Lung (tissue), 12 donors: Measurements from ENCODE around the gene PTPRA. TPM values are rescaled to one million over a fixed set of nuclear protein-coding genes. Genes with fewer than 3 reads are reported as not detected.
"Not testable (repeated sequence)": the region's sequence is repeated elsewhere in the genome, so short reads cannot be mapped to it uniquely, and the experiment has no call there.

Experiments
- ATAC-seq: fragments of 200-7000 bp; cut with Tn5 transposase; one replicate; pipeline ENCODE4 v1.9.1; 2020; ENCODE audit warnings: moderate number of reproducible peaks; ENCODE audit not compliant: insufficient read depth, low FRiP score
- DNase-seq, 3 donors: peaks; one replicate each; pipeline ENCODE4 v3.0.0-alpha.2; 2013 to 2017
- H3K27ac ChIP-seq, 2 donors: one replicate each; pipeline ENCODE4 v1.5.1; 2013; ENCODE audit warnings: mild to moderate bottlenecking in 2 of 2, moderate library complexity in 2 of 2, control low read depth in 1 of 2, inconsistent platforms in 1 of 2, low read depth in 1 of 2, low read length in 1 of 2
- H3K27me3 ChIP-seq, 3 donors: one replicate each; pipeline ENCODE4 v1.5.1; 2013; ENCODE audit warnings: low read length in 2 of 3; ENCODE audit not compliant: control insufficient read depth in 3 of 3, insufficient read depth in 3 of 3
- H3K36me3 ChIP-seq, 4 donors: one replicate each; pipeline ENCODE4 v1.5.1; 2013; ENCODE audit warnings: low read length in 4 of 4, mild to moderate bottlenecking in 1 of 4, moderate library complexity in 1 of 4; ENCODE audit not compliant: control insufficient read depth in 4 of 4, insufficient read depth in 4 of 4
- H3K4me1 ChIP-seq, 5 donors: one replicate each; pipeline ENCODE4 v1.5.1; 2013; ENCODE audit warnings: low read length in 5 of 5, mild to moderate bottlenecking in 2 of 5, moderate library complexity in 1 of 5; ENCODE audit not compliant: control insufficient read depth in 5 of 5, insufficient read depth in 5 of 5
- H3K4me3 ChIP-seq: one replicate; pipeline ENCODE4 v1.5.1; 2013; ENCODE audit warnings: mild to moderate bottlenecking, control low read depth, moderate library complexity
- H3K9ac ChIP-seq, 2 donors: one replicate each; pipeline ENCODE4 v1.5.1; 2013; ENCODE audit warnings: low read length in 2 of 2, control low read depth in 1 of 2; ENCODE audit not compliant: insufficient read depth in 1 of 2
- H3K9me3 ChIP-seq, 4 donors: one replicate each; pipeline ENCODE4 v1.5.1; 2013; ENCODE audit warnings: low read length in 3 of 4, mild to moderate bottlenecking in 1 of 4, moderate library complexity in 1 of 4; ENCODE audit not compliant: control insufficient read depth in 4 of 4, insufficient read depth in 3 of 4
- CTCF ChIP-seq: IDR thresholded peaks from 2 replicates; pipeline ENCODE4 v1.5.1; 2012; ENCODE audit warnings: mild to moderate bottlenecking; ENCODE audit errors: control extremely low read depth, extremely low read depth
- WGBS, 2 donors: extraction: QIAGEN DNeasy Blood & Tissue Kit; methylation state at CpG; one replicate each; pipeline ENCODE4 v1.1.7; 2013; 5-methylcytosine and 5-hydroxymethylcytosine counted together
- polyA plus RNA-seq, 2 donors: library from polyadenylated mRNA; stranded (reverse); fragments of 200-250 nt; gene quantifications; one replicate each; pipeline ENCODE4 v1.2.1, GENCODE V29; 2013
- total RNA-seq, 2 donors: library from RNA; depleted of rRNA in 1 of 2; stranded (reverse); fragments of >200 nt in 1 of 2; gene quantifications; one replicate each; pipeline ENCODE4 v1.2.1, GENCODE V29; 2014 to 2021
- donor health status: control.
- donor health status: control.
- donor health status: Bipolar disorder and iron deficiency.
- donor health status: healthy.
- donor health status: DM: yes; HTN: yes; CAD: no.

PTPRA gene
- total and polyA plus RNA-seq, 4 donors, result 17.8 to 92.1 (median 40.1) TPM

- peaks cover 0 to 19% (median 0%) of the 10 kb centered on the region in 5 donors for H3K4me1 ChIP-seq
- no peaks in the 10 kb centered on the region for H3K36me3 ChIP-seq
- no peak overlapping the region for H3K27ac ChIP-seq
- no peak for TF ChIP-seq CTCF
- no peak for DNase-seq
- 44 to 66% methylated on average over 2 of the region's 2 CpGs for WGBS, 2 donors
- H3K9ac ChIP-seq, result no peak overlapping the region
- H3K27me3 ChIP-seq, result no peaks in the 10 kb centered on the region
- no peak for ATAC-seq
- no peak overlapping the region for H3K4me3 ChIP-seq
- H3K9me3 ChIP-seq, result no peaks in the 10 kb centered on the region
Measured at GRCh38 chr20:2890742-2891141, 17.5 kb downstream of the PTPRA start.

GRCh38 chr20:2891343-2891742, 18.1 kb downstream of the PTPRA start:
- Histone ChIP-seq H3K36me3 (no peaks in the 10 kb centered on the region), H3K27me3 (no peaks in the 10 kb centered on the region), H3K4me1 (peaks cover 0 to 19% (median 0%) of the 10 kb centered on the region in 5 donors), H3K9ac (no peak overlapping the region), H3K27ac (no peak overlapping the region), H3K4me3 (no peak overlapping the region), H3K9me3 (no peaks in the 10 kb centered on the region)
- DNase-seq (no peak), ATAC-seq (no peak)
- TF ChIP-seq CTCF, result no peak
- WGBS, 2 donors, result 84 to 87% methylated on average over 2 of the region's 2 CpGs

- H3K9me3 ChIP-seq, result no peaks in the 10 kb centered on the region
- WGBS, 2 donors, result 96% methylated on average over 3 of the region's 3 CpGs
- H3K27ac ChIP-seq, result no peak overlapping the region
- no peak overlapping the region for H3K9ac ChIP-seq
- H3K27me3 ChIP-seq, result no peaks in the 10 kb centered on the region
- H3K4me3 ChIP-seq, result no peak overlapping the region
- no peaks in the 10 kb centered on the region for H3K36me3 ChIP-seq
- peaks cover 0 to 19% (median 0%) of the 10 kb centered on the region in 5 donors for H3K4me1 ChIP-seq
- DNase-seq (no peak), ATAC-seq (no peak)
- no peak for TF ChIP-seq CTCF
Measured at GRCh38 chr20:2892376-2892775, 19.1 kb downstream of the PTPRA start.

- Histone ChIP-seq H3K9ac (no peak overlapping the region), H3K36me3 (no peaks in the 10 kb centered on the region), H3K4me1 (peaks cover 0 to 19% (median 0%) of the 10 kb centered on the region in 5 donors), H3K27me3 (no peaks in the 10 kb centered on the region), H3K4me3 (no peak overlapping the region), H3K27ac (no peak overlapping the region), H3K9me3 (no peaks in the 10 kb centered on the region)
- WGBS, 2 donors, result 92 to 96% methylated on average over 2 of the region's 2 CpGs
- ATAC-seq (no peak), DNase-seq (no peak)
- TF ChIP-seq CTCF, result no peak
Measured at GRCh38 chr20:2894221-2894620, 20.9 kb downstream of the PTPRA start.

- not testable (repeated sequence) for H3K9ac ChIP-seq, H3K27ac ChIP-seq, H3K36me3 ChIP-seq, H3K4me3 ChIP-seq, H3K9me3 ChIP-seq, H3K27me3 ChIP-seq, DNase-seq, ATAC-seq
- 95 to 97% methylated on average over 3 of the region's 3 CpGs for WGBS, 2 donors
- H3K4me1 ChIP-seq, result peaks cover 0 to 19% (median 0%) of the 10 kb centered on the region in 5 donors
Measured at GRCh38 chr20:2895154-2895553, 21.9 kb downstream of the PTPRA start.
